COLO829 (cell line): ENCODE data around the gene R3HDM4.
"Not testable (repeated sequence)": the region's sequence is repeated elsewhere in the genome, so short reads cannot be mapped to it uniquely, and the experiment has no call there.

Experiments
- DNase-seq: peaks from one replicate; pipeline ENCODE4 v3.0.0; 2012; ENCODE audit warnings: low spot score

The R3HDM4 gene

GRCh38 chr19:913080-913748 lies at the start of gene R3HDM4:
TSS of gene R3HDM4 (minus strand) at chr19:913219. CDS start at chr19:913157, 62 bp downstream.
- peak; percentile 66 for DNase-seq

- DNase-seq, result no peak
Measured at GRCh38 chr19:961866-962620, 49.0 kb upstream of the R3HDM4 start.

- DNase-seq, result no peak
Measured at GRCh38 chr19:960601-960938, 47.6 kb upstream of the R3HDM4 start.

GRCh38 chr19:960020-960419 lies 47.0 kb upstream of the R3HDM4 start:
- DNase-seq, result no peak

- no peak for DNase-seq
Measured at GRCh38 chr19:958967-959855, 46.2 kb upstream of the R3HDM4 start.

GRCh38 chr19:957578-957977 lies 44.6 kb upstream of the R3HDM4 start:
- DNase-seq, result not testable (repeated sequence)

GRCh38 chr19:956766-957440 lies 43.9 kb upstream of the R3HDM4 start:
- no peak for DNase-seq

GRCh38 chr19:955803-956765 lies 43.1 kb upstream of the R3HDM4 start:
- DNase-seq, result no peak

GRCh38 chr19:954672-955494 lies 41.9 kb upstream of the R3HDM4 start:
- DNase-seq, result no peak

GRCh38 chr19:954272-954671 lies 41.3 kb upstream of the R3HDM4 start:
- DNase-seq, result no peak

GRCh38 chr19:953445-954271 lies 40.6 kb upstream of the R3HDM4 start:
- no peak for DNase-seq

- no peak for DNase-seq
Measured at GRCh38 chr19:952680-953444, 39.8 kb upstream of the R3HDM4 start.

GRCh38 chr19:952049-952679 lies 39.1 kb upstream of the R3HDM4 start:
- no peak for DNase-seq

- DNase-seq, result no peak
Measured at GRCh38 chr19:950352-951066, 37.5 kb upstream of the R3HDM4 start.

GRCh38 chr19:948842-949496 lies 36.0 kb upstream of the R3HDM4 start:
- no peak for DNase-seq

GRCh38 chr19:947707-948539 lies 34.9 kb upstream of the R3HDM4 start:
- no peak for DNase-seq
